T-cell (primary cell): ENCODE measurements around the gene CALY. TPM values are rescaled to one million over a fixed set of nuclear protein-coding genes. Genes with fewer than 3 reads are reported as not detected.
A peak's percentile ranks its signal among the peaks of the same experiment; 100 is the strongest.
"Not testable (repeated sequence)": the region's sequence is repeated elsewhere in the genome, so short reads cannot be mapped to it uniquely, and the experiment has no call there.

Experiments
- ATAC-seq, 4 experiments: fragments of 200-7000 bp in 3 of 4; fragments of 150-1000 bp in 1 of 4; cut with Tn5 transposase; replicated peaks in 1 of 4; 1 replicate in 3 of 4; 2 replicates in 1 of 4; pipeline ENCODE4 v1.10.0; 2021; ENCODE audit warnings: moderate library complexity in 3 of 4, mild to moderate bottlenecking in 2 of 4, moderate number of reproducible peaks in 1 of 4
- CTCF ChIA-PET, 2 donors: fragments of 300-600 bp; sonication (Branson Sonifier 250); formaldehyde crosslinking; loops; one replicate each; lab custom pipeline; 2022; ENCODE audit warnings: antibody characterized with exemption in 2 of 2; lab: Charles Lee
- POLR2A ChIA-PET, 2 donors: fragments of 300-600 bp; sonication (Branson Sonifier 250); formaldehyde crosslinking; loops; one replicate each; lab custom pipeline; 2022; ENCODE audit warnings: antibody characterized with exemption in 2 of 2; lab: Charles Lee
- DNase-seq, 35 experiments: peaks; one replicate each; pipeline versions ENCODE4 v3.0.0 to v3.0.0-alpha.2; 2013 to 2023
- H3K27ac ChIP-seq: one replicate; pipeline ENCODE4 v1.5.1; 2013; ENCODE audit warnings: low read length
- H3K27me3 ChIP-seq, 2 experiments: replicated peaks in 1 of 2; 1 replicate in 1 of 2; 2 replicates in 1 of 2; pipeline versions ENCODE4 v1.6.1 to v1.7.0; 2013; ENCODE audit warnings: low read length in 1 of 2, mixed read lengths in 1 of 2; ENCODE audit not compliant: control insufficient read depth in 2 of 2, insufficient read depth in 2 of 2; ENCODE audit errors: extremely low read depth in 1 of 2
- H3K36me3 ChIP-seq, 2 donors: 1 replicate in 1 of 2; 2 replicates in 1 of 2; pipeline versions ENCODE4 v1.6.1 to v1.7.0; 2013; ENCODE audit warnings: low read length in 1 of 2; ENCODE audit not compliant: control insufficient read depth in 2 of 2, insufficient read depth in 1 of 2; ENCODE audit errors: extremely low read depth in 1 of 2
- H3K4me1 ChIP-seq, 2 experiments: 1 replicate in 1 of 2; 2 replicates in 1 of 2; pipeline versions ENCODE4 v1.6.1 to v1.7.0; 2013; ENCODE audit warnings: low read length in 2 of 2, mixed read lengths in 1 of 2; ENCODE audit not compliant: insufficient read depth in 2 of 2, control insufficient read depth in 1 of 2; ENCODE audit errors: extremely low read depth in 1 of 2
- H3K4me3 ChIP-seq, 2 donors: 1 replicate in 1 of 2; 2 replicates in 1 of 2; pipeline versions ENCODE4 v1.5.1 to v1.7.0; 2013; ENCODE audit warnings: mild to moderate bottlenecking in 2 of 2, low read length in 1 of 2, moderate library complexity in 1 of 2; ENCODE audit not compliant: control insufficient read depth in 1 of 2; ENCODE audit errors: extremely low read depth in 1 of 2
- H3K9me3 ChIP-seq: 2 replicates; pipeline ENCODE4 v1.7.0; 2013
- H3K27ac Mint-ChIP-seq, 2 donors: one replicate each; pipeline ENCODE4 v1.8.0; 2020 to 2021; ENCODE audit warnings: mild to moderate bottlenecking in 2 of 2, mixed read lengths in 2 of 2
- H3K27me3 Mint-ChIP-seq, 2 donors: one replicate each; pipeline ENCODE4 v1.8.0; 2021 to 2022; ENCODE audit warnings: mixed read lengths in 2 of 2
- H3K36me3 Mint-ChIP-seq: one replicate; pipeline ENCODE4 v1.8.0; 2021; ENCODE audit warnings: mixed read lengths
- H3K4me1 Mint-ChIP-seq, 3 donors: one replicate each; pipeline ENCODE4 v1.8.0; 2020 to 2022; ENCODE audit warnings: mixed read lengths in 3 of 3, mild to moderate bottlenecking in 1 of 3
- H3K4me3 Mint-ChIP-seq, 3 donors: one replicate each; pipeline ENCODE4 v1.8.0; 2020 to 2022; ENCODE audit warnings: mild to moderate bottlenecking in 3 of 3, mixed read lengths in 3 of 3, moderate library complexity in 3 of 3
- H3K9me3 Mint-ChIP-seq, 3 donors: one replicate each; pipeline ENCODE4 v1.8.0; 2020 to 2022; ENCODE audit warnings: mixed read lengths in 3 of 3
- WGBS: methylation state at CpG from one replicate; pipeline ENCODE4 v1.1.5; 2013; ENCODE audit warnings: missing lambda C conversion rate; ENCODE audit not compliant: insufficient coverage; 5-methylcytosine and 5-hydroxymethylcytosine counted together
- total RNA-seq, 35 experiments: library from RNA in 6 of 35; stranded (reverse) in 6 of 35; fragments of 120-200 nt in 1 of 35; gene quantifications; one replicate each; pipeline versions ENCODE4 v1.2.1 to v1.2.4 and lab custom pipeline; 2013 to 2026

CALY gene
- total RNA-seq, 5 donors from 2014 or later (not counting 1 experiment from before 2014, with no cell fraction given), result 0.68 to 5.1 (median 3.6) TPM

DNA sequence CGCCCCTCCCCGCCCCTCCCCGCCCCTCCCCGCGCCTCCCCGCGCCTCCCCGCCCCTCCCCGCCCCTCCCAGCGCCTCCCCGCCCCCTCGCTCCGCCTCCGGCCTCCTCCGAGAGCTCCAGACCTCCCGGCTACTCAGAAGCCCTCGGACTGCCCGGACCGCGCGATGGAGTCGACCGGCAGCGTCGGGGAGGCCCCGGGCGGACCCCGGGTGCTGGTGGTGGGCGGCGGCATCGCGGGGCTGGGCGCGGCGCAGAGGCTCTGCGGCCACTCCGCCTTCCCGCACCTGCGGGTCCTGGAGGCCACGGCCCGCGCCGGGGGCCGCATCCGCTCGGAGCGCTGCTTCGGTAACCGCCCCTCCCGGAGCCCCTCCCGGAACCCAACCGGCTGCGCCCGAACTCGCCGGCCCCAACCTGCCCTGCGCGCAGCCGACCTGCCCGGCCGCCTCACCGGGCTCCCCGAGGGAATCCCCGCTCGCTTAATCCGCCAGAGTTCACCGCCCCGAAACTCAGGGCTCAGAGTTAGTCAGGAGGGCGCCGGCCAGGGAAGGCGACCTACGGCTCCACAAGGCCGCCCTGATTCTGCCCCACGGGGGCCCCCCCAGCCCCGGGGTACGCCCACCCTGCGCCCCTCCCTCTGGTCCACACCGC, 42.6 kb upstream of the CALY start, which contains the start of gene PAOX:
PAOX (plus strand) TSS at position 111 of the 649 bp plus-strand sequence; CDS start at position 166, 55 bp downstream.
- CTCF ChIA-PET, result no interaction called here
- H3K27ac Mint-ChIP-seq, result peak within 1 kb of the TSS; percentile 49 to 64
- peak in 24 of 35 experiments; percentile 13 to 77 (median 44) for DNase-seq
- peaks cover 0 to 5% of the 10 kb centered on the region in 2 donors for H3K36me3 ChIP-seq
- ATAC-seq, result peak; percentile 46 to 55 (median 55)
- peaks cover 5% of the 10 kb centered on the region for H3K36me3 Mint-ChIP-seq
- peak within 1 kb of the TSS; percentile 29 for H3K27ac ChIP-seq
- H3K9me3 Mint-ChIP-seq, result no peaks in the 10 kb centered on the region
- H3K4me3 Mint-ChIP-seq, result peak within 1 kb of the TSS; percentile 73 to 88 (median 83)
- H3K4me1 ChIP-seq, result peaks cover 0 to 21% of the 10 kb centered on the region in 2 experiments
- H3K4me1 Mint-ChIP-seq, result peaks cover 0 to 21% (median 13%) of the 10 kb centered on the region in 3 donors
- POLR2A ChIA-PET, result no interaction called here
- H3K9me3 ChIP-seq, result no peaks in the 10 kb centered on the region
- WGBS, result 3% methylated on average over 61 of the region's 78 CpGs
- no peaks in the 10 kb centered on the region for H3K27me3 Mint-ChIP-seq
- peaks cover 0 to 5% of the 10 kb centered on the region in 2 experiments for H3K27me3 ChIP-seq
- H3K4me3 ChIP-seq, result peak within 1 kb of the TSS; percentile 74 to 87

- no peaks in the 10 kb centered on the region for H3K36me3 ChIP-seq
- H3K27ac Mint-ChIP-seq, result peak overlapping the region; percentile 49 to 64
- peak; percentile 67 to 78 (median 70) for ATAC-seq
- H3K4me1 Mint-ChIP-seq, result peaks cover 6 to 24% (median 16%) of the 10 kb centered on the region in 3 donors
- peak overlapping the region; percentile 73 to 88 (median 83) for H3K4me3 Mint-ChIP-seq
- ChIA-PET CTCF (no interaction called here), POLR2A (interaction anchor here (0.7 to 1.1 kb wide), 2 partner anchors 11 to 58 kb away, joined by 3 read pairs; no protein-coding TSS in a partner anchor)
- H3K4me1 ChIP-seq, result peaks cover 3 to 28% of the 10 kb centered on the region in 2 experiments
- no peak overlapping the region for H3K27ac ChIP-seq
- WGBS, result under 1% methylated on average over 70 of the region's 90 CpGs
- peaks cover 0 to 5% of the 10 kb centered on the region in 2 experiments for H3K27me3 ChIP-seq
- peaks cover 5% of the 10 kb centered on the region for H3K36me3 Mint-ChIP-seq
- peak in 32 of 35 experiments; percentile 18 to 72 (median 48) for DNase-seq
- no peaks in the 10 kb centered on the region for H3K27me3 Mint-ChIP-seq
- H3K4me3 ChIP-seq, result peak overlapping the region; percentile 74 to 87
- H3K9me3 Mint-ChIP-seq, result no peaks in the 10 kb centered on the region
- no peaks in the 10 kb centered on the region for H3K9me3 ChIP-seq
Measured at GRCh38 chr10:133378251-133379096, 41.8 kb upstream of the CALY start.

GRCh38 chr10:133377818-133378250, 41.1 kb upstream of the CALY start:
- H3K36me3 Mint-ChIP-seq, result peaks cover 5% of the 10 kb centered on the region

GRCh38 chr10:133377025-133377817, 40.5 kb upstream of the CALY start:
- Mint-ChIP-seq H3K4me1 (peaks cover 6 to 25% (median 16%) of the 10 kb centered on the region in 3 donors), H3K9me3 (no peaks in the 10 kb centered on the region), H3K4me3 (peak overlapping the region; percentile 51 to 73 (median 73)), H3K27me3 (no peaks in the 10 kb centered on the region), H3K36me3 (peaks cover 5% of the 10 kb centered on the region), H3K27ac (no peak overlapping the region)
- 97% methylated on average over 30 of the region's 30 CpGs for WGBS
- Histone ChIP-seq H3K4me1 (peaks cover 3 to 34% of the 10 kb centered on the region in 2 experiments), H3K9me3 (no peaks in the 10 kb centered on the region), H3K36me3 (no peaks in the 10 kb centered on the region), H3K4me3 (no peak overlapping the region), H3K27me3 (peaks cover 0 to 5% of the 10 kb centered on the region in 2 experiments), H3K27ac (no peak overlapping the region)
- POLR2A ChIA-PET, result interaction anchor here in 1 of 2 donors (1.1 kb wide), 1 partner anchor 12 kb away, joined by 3 read pairs; no protein-coding TSS in a partner anchor
- no peak for ATAC-seq
- CTCF ChIA-PET, result no interaction called here
- DNase-seq, result no peak

More at GRCh38 chr10:133377818-133378250, 41.1 kb upstream of the CALY start:
- no peak for ATAC-seq
- Mint-ChIP-seq H3K9me3 (no peaks in the 10 kb centered on the region), H3K27me3 (no peaks in the 10 kb centered on the region), H3K27ac (peak overlapping the region in 1 of 2 donors; percentile 64), H3K4me3 (peak overlapping the region; percentile 73 to 88 (median 83)), H3K4me1 (peaks cover 6 to 25% (median 16%) of the 10 kb centered on the region in 3 donors)
- peaks cover 0 to 5% of the 10 kb centered on the region in 2 experiments for H3K27me3 ChIP-seq
- no peak for DNase-seq
- CTCF ChIA-PET, result no interaction called here
- H3K27ac ChIP-seq, result no peak overlapping the region
- 46% methylated on average over 11 of the region's 20 CpGs for WGBS
- H3K4me3 ChIP-seq, result peak overlapping the region; percentile 74 to 87
- no peaks in the 10 kb centered on the region for H3K9me3 ChIP-seq
- H3K4me1 ChIP-seq, result peaks cover 3 to 28% of the 10 kb centered on the region in 2 experiments
- POLR2A ChIA-PET, result interaction anchor here in 1 of 2 donors (1.1 kb wide), 1 partner anchor 12 kb away, joined by 3 read pairs; no protein-coding TSS in a partner anchor
- H3K36me3 ChIP-seq, result no peaks in the 10 kb centered on the region

DNA sequence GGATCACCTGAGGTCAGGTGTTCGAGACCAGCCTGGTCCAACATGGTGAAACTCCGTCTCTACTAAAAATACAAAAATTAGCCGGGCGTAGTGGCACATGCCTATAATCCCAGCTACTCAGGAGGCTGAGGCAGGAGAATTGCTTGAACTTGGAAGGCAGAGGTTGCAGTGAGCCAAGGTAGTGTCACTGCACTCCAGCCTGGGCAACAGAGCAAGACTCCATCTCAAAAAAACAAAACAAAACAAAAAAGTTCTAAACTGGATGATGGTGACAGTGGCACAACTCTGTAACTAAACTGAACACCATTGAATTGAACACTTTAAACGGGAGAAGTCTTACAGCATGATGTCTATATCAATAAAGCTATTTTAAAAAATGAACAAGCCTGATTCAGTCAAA, 39.5 kb upstream of the CALY start:
- DNase-seq, CTCF ChIA-PET, POLR2A ChIA-PET, H3K9me3 Mint-ChIP-seq, H3K9me3 ChIP-seq, H3K36me3 Mint-ChIP-seq, H3K27me3 Mint-ChIP-seq, ATAC-seq, H3K4me3 ChIP-seq, H3K27ac ChIP-seq, H3K27me3 ChIP-seq, H3K36me3 ChIP-seq: not testable (repeated sequence)
- Mint-ChIP-seq H3K4me3 (peak overlapping the region; percentile 32 to 73 (median 73)), H3K27ac (peak overlapping the region in 1 of 2 donors; percentile 36), H3K4me1 (peaks cover 6 to 24% (median 14%) of the 10 kb centered on the region in 3 donors)
- H3K4me1 ChIP-seq, result peaks cover 3 to 38% of the 10 kb centered on the region in 2 experiments
- WGBS, result 100% methylated on average over 1 of the region's 5 CpGs
